ENCODE data around the gene RSBN1L. TPM values are rescaled to one million over a fixed set of nuclear protein-coding genes. Genes with fewer than 3 reads are reported as not detected.

RSBN1L gene
- total RNA-seq, 1 donor from 2014 or later: 11.3 TPM

DNA sequence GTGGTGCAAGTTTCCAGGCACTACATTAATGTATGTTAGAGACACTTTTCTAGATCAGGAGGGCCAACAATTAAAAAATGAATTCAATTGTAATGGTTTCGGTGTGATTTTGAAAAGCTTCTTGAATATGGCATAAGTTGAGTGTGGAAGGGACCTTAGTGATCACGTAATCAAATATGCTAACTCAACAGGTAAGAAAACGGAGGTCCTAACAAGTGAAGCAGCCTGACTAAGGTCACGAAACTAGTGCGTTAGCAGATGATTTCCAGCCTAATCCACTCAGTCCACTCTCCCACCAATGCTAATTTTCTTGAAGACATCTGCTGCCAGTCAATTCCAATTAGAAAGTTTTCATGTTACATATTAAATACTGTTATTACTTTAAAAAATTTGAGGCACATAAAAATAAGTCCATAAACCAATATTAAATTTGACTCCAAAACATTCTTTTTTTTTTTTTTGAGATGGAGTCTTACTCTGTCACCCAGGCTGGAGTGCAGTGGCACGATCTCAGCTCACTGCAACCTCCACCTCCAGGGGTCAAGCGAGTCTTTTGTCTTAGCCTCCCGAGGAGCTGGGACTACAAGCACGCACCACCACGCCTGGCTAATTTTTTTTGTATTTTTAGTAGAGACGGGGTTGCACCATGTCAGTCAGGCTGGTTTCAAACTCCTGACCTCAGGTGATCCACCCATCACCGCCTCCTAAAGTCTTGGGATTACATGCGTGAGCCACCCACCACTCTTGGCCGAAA, 2.3 kb upstream of the RSBN1L start:
- no peaks in the 10 kb centered on the region for H3K36me3 ChIP-seq
- H3K9me3 ChIP-seq: no peaks in the 10 kb centered on the region
- H3K27ac ChIP-seq: no peak overlapping the region
- peaks cover 45% of the 10 kb centered on the region for H3K4me1 ChIP-seq
- no peaks in the 10 kb centered on the region for H3K27me3 ChIP-seq
- intact Hi-C loops (cut with DNase I): no loop called here
- TF ChIP-seq, protein P1, sequence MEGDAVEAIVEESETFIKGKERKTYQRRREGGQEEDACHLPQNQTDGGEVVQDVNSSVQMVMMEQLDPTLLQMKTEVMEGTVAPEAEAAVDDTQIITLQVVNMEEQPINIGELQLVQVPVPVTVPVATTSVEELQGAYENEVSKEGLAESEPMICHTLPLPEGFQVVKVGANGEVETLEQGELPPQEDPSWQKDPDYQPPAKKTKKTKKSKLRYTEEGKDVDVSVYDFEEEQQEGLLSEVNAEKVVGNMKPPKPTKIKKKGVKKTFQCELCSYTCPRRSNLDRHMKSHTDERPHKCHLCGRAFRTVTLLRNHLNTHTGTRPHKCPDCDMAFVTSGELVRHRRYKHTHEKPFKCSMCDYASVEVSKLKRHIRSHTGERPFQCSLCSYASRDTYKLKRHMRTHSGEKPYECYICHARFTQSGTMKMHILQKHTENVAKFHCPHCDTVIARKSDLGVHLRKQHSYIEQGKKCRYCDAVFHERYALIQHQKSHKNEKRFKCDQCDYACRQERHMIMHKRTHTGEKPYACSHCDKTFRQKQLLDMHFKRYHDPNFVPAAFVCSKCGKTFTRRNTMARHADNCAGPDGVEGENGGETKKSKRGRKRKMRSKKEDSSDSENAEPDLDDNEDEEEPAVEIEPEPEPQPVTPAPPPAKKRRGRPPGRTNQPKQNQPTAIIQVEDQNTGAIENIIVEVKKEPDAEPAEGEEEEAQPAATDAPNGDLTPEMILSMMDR (IDR thresholded peaks at IDR 0.05): no peak
- H3K4me3 ChIP-seq: peak overlapping the region in 1 of 2 donors; percentile 99
- DNase-seq (ENCODE audit: extremely low spot score in 2 of 2): no peak

DNA sequence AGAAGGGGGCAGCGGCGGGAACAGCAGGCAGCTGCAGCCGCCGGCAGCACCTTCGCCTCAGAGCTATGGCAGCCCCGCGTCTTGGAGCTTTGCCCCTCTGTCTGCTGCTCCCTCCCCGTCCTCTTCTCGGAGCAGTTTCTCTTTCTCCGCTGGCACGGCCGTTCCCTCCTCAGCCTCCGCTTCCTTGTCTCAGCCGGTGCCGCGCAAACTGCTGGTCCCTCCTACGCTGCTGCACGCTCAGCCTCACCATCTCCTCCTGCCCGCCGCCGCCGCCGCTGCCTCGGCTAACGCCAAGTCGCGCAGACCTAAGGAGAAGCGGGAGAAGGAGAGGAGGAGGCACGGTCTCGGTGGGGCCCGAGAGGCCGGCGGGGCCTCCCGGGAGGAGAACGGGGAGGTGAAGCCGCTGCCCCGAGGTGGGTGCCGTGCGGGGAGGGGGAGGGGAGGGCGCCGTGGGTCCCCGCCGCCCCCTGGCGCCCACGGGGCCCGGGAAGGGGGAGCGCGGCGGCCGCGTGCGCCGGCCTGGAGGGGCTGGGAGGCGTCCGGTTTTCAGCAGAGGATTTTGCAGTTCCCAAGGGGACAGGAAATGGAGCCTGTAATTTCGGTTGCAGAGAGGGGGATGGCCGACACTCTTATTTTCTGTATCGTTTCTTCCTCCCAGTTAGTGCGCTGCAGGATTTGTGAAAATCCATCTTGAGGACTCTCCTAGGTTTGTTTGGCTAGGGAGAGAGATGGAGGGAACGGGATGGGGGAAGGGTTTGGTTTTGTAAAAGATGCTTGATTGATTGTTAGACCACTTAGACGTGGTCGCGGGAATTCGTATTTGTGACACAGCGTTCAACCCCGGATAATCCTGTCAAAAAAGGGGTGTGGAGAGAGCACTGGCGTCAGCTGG, 630 bp downstream of the RSBN1L start:
- Histone ChIP-seq H3K9me3 (no peaks in the 10 kb centered on the region), H3K4me1 (peaks cover 69% of the 10 kb centered on the region), H3K27ac (peak overlapping the region; percentile 99), H3K4me3 (peak overlapping the region; percentile 74 to 99), H3K27me3 (no peaks in the 10 kb centered on the region), H3K36me3 (no peaks in the 10 kb centered on the region)
- DNase-seq (ENCODE audit: extremely low spot score in 2 of 2): no peak
- intact Hi-C loops (cut with DNase I): no loop called here
- peak in 1 of 2 donors; percentile 53 for TF ChIP-seq POLR2AphosphoS5 (IDR thresholded peaks at IDR 0.05; ENCODE audit: insufficient read depth in 1 of 2, low read depth in 1 of 2)
- TF ChIP-seq, protein P1 (IDR thresholded peaks at IDR 0.05): no peak

DNA sequence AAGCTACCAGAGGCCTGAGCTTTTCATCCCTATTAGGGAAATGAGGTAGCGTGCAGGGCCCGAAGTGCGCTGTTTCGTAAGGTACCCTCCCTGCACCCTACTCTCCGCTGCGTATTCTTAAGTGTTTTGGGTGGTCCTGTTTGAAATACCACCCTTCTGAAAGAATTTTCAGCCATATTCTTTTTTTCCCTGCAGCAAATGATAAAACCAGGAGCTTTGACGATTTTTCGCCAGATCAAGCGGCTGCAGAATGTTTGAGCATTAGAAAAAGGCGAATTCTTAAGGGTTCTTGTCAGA, 1.2 kb downstream of the RSBN1L start:
- H3K27ac ChIP-seq: peak overlapping the region; percentile 99
- H3K36me3 ChIP-seq: no peaks in the 10 kb centered on the region
- H3K4me3 ChIP-seq: peak overlapping the region; percentile 74 to 99
- intact Hi-C loops (cut with DNase I): no loop called here
- H3K4me1 ChIP-seq: peaks cover 70% of the 10 kb centered on the region
- TF ChIP-seq POLR2AphosphoS5 (IDR thresholded peaks at IDR 0.05; ENCODE audit: insufficient read depth in 1 of 2, low read depth in 1 of 2): peak in 1 of 2 donors; percentile 66
- no peak for TF ChIP-seq POLR2A (IDR thresholded peaks at IDR 0.05)
- TF ChIP-seq, protein P1 (IDR thresholded peaks at IDR 0.05): no peak
- H3K27me3 ChIP-seq: no peaks in the 10 kb centered on the region
- no peaks in the 10 kb centered on the region for H3K9me3 ChIP-seq
- DNase-seq (ENCODE audit: extremely low spot score in 2 of 2): no peak

DNA sequence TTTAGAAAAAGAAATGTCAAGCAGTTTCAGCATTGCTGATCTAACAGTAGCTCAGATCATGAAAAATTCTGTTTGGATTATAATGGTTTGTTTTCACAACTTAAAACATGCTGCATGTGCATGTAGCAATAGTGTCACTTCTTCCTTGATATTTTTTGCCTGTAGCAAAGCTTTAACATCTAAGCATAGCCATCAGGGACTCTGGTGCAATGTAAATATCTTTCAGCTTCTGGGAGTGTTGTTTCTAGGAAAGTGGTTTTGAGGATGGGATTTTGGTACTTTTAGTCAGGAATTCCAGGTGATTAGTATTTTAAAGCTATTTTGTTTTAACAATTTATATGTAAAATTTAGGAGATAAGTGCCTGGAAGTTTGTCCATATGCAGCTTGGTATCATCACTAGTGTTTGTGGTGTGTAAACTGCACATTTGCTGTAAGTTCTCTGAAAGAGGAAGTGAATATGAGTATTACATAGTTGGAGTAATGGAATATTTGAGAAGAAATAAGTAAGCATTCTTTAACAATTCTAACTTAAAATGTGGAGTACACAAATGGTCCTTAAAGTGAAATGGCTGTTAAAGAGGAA, 1.9 kb downstream of the RSBN1L start:
- H3K27ac ChIP-seq: peak overlapping the region; percentile 99
- H3K27me3 ChIP-seq: no peaks in the 10 kb centered on the region
- no peaks in the 10 kb centered on the region for H3K36me3 ChIP-seq
- DNase-seq (ENCODE audit: extremely low spot score in 2 of 2): no peak
- no peaks in the 10 kb centered on the region for H3K9me3 ChIP-seq
- TF ChIP-seq POLR2A (IDR thresholded peaks at IDR 0.05) (no peak), POLR2AphosphoS5 (IDR thresholded peaks at IDR 0.05; ENCODE audit: insufficient read depth in 1 of 2, low read depth in 1 of 2) (no peak)
- TF ChIP-seq, protein P1 (IDR thresholded peaks at IDR 0.05): no peak
- peaks cover 74% of the 10 kb centered on the region for H3K4me1 ChIP-seq
- intact Hi-C loops (cut with DNase I): no loop called here
- peak overlapping the region; percentile 74 to 99 for H3K4me3 ChIP-seq

All from vagina (tissue), 2 donors.